HUES48 (cell line): ENCODE data around the gene CXCR5.

Experiments used
- H3K27ac ChIP-seq: one replicate; pipeline ENCODE4 v1.7.0; 2013; ENCODE audit warnings: low read depth, low read length, inconsistent platforms
- H3K27me3 ChIP-seq: 2 replicates; pipeline ENCODE4 v1.6.1; 2013; ENCODE audit warnings: mild to moderate bottlenecking, low read length; ENCODE audit not compliant: control insufficient read depth, insufficient read depth
- H3K36me3 ChIP-seq: 2 replicates; pipeline ENCODE4 v1.6.1; 2013; ENCODE audit warnings: low read length; ENCODE audit not compliant: control insufficient read depth, insufficient read depth
- H3K4me1 ChIP-seq: 2 replicates; pipeline ENCODE4 v1.6.1; 2013; ENCODE audit warnings: mild to moderate bottlenecking, low read length; ENCODE audit not compliant: control insufficient read depth, insufficient read depth
- H3K4me3 ChIP-seq: 2 replicates; pipeline ENCODE4 v1.5.1; 2013; ENCODE audit warnings: mild to moderate bottlenecking, low read depth, low read length
- H3K9ac ChIP-seq: 2 replicates; pipeline ENCODE4 v1.6.1; 2013; ENCODE audit warnings: mild to moderate bottlenecking, low read depth, low read length, moderate library complexity
- H3K9me3 ChIP-seq: 2 replicates; pipeline ENCODE4 v1.6.1; 2013; ENCODE audit warnings: low read length; ENCODE audit not compliant: control insufficient read depth, insufficient read depth

Gene CXCR5

GRCh38 chr11:118923721-118924587 lies 40.3 kb downstream of the CXCR5 start:
- Histone ChIP-seq H3K27ac (no peak overlapping the region), H3K4me1 (peaks cover 71% of the 10 kb centered on the region), H3K27me3 (peaks cover 11% of the 10 kb centered on the region), H3K4me3 (peak overlapping the region; percentile 79), H3K9ac (no peak overlapping the region), H3K9me3 (no peaks in the 10 kb centered on the region), H3K36me3 (no peaks in the 10 kb centered on the region)

DNA sequence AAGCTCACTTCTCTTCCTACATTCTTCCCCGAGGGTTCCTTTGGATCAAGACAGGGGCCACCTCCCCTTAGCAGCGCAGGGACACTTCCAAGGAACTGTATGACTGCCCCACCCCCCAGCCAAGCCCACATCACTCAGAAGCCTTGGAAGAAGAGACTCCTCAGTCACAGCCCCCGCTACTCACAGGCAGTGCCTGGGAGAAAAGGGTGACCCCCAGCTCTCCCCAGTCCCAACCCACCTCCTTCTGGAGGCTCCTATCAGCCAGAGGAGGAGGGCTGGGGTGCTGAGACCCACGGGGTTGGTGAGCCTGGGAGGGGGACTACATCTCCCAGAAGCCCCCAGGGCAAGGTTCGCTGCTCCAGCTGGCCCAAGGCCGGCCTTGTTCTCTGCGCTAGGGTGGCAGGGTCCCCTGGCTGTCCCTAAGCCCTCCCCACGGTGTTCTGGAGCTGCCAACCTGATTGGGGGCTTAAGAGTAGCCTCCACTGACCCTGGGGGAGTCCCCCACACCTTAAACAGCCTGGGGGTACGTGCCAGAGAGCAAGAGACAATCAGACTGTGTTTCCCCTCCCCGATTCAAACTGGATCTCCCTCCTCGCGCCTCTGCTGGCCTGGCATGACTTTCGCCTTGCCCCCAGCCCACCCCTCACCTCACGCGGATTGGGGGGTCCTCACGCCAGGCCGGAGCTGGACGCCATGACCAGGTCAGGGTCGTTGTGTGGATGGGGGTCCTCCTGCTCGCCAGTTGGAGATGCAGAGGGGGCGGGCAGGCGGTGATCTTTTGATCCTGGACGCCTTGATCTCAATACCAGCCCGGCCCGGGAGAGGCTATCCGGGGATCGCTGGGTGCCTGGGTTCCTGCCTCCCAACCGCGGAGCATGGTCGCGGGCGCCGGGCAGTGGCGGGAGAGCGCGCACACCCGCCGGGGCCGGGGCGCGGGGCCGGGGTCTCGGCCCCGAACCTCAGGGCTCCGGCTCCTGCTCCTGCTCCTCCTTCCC lies 41.2 kb downstream of the CXCR5 start:
- Histone ChIP-seq H3K9ac (no peak overlapping the region), H3K4me3 (peak overlapping the region; percentile 79), H3K27me3 (peaks cover 11% of the 10 kb centered on the region), H3K9me3 (no peaks in the 10 kb centered on the region), H3K4me1 (peaks cover 62% of the 10 kb centered on the region), H3K36me3 (no peaks in the 10 kb centered on the region), H3K27ac (peak overlapping the region; percentile 2)

GRCh38 chr11:118927554-118928100 lies 43.9 kb downstream of the CXCR5 start:
- Histone ChIP-seq H3K9ac (no peak overlapping the region), H3K4me3 (peak overlapping the region; percentile 81), H3K4me1 (peaks cover 44% of the 10 kb centered on the region)

GRCh38 chr11:118928101-118928869 lies 44.6 kb downstream of the CXCR5 start:
- no peaks in the 10 kb centered on the region for H3K9me3 ChIP-seq
- no peak overlapping the region for H3K9ac ChIP-seq
- peaks cover 38% of the 10 kb centered on the region for H3K4me1 ChIP-seq
- no peaks in the 10 kb centered on the region for H3K36me3 ChIP-seq
- peak overlapping the region; percentile 81 for H3K4me3 ChIP-seq
- peaks cover 24% of the 10 kb centered on the region for H3K27me3 ChIP-seq
- peak overlapping the region; percentile 88 for H3K27ac ChIP-seq

More at GRCh38 chr11:118927554-118928100, 43.9 kb downstream of the CXCR5 start:
- Histone ChIP-seq H3K27me3 (peaks cover 24% of the 10 kb centered on the region), H3K27ac (peak overlapping the region; percentile 16), H3K36me3 (no peaks in the 10 kb centered on the region), H3K9me3 (no peaks in the 10 kb centered on the region)

GRCh38 chr11:118928870-118929500 lies 45.3 kb downstream of the CXCR5 start:
- Histone ChIP-seq H3K27me3 (peaks cover 24% of the 10 kb centered on the region), H3K27ac (peak overlapping the region; percentile 88), H3K4me1 (peaks cover 31% of the 10 kb centered on the region), H3K4me3 (peak overlapping the region; percentile 81), H3K9me3 (no peaks in the 10 kb centered on the region), H3K9ac (no peak overlapping the region), H3K36me3 (no peaks in the 10 kb centered on the region)

- peak overlapping the region; percentile 88 for H3K27ac ChIP-seq
- H3K4me1 ChIP-seq, result peaks cover 24% of the 10 kb centered on the region
- no peaks in the 10 kb centered on the region for H3K36me3 ChIP-seq
- H3K9ac ChIP-seq, result 0 out of 2 replicates have a peak overlapping the region, but pooled peaks have one; percentile 34
- H3K9me3 ChIP-seq, result no peaks in the 10 kb centered on the region
- H3K27me3 ChIP-seq, result peaks cover 24% of the 10 kb centered on the region
- peak overlapping the region; percentile 77 for H3K4me3 ChIP-seq
These were observed 45.9 kb downstream of the CXCR5 start for GRCh38 chr11:118929501-118930093.

GRCh38 chr11:118930094-118930712 lies 46.5 kb downstream of the CXCR5 start:
- H3K9me3 ChIP-seq, result no peaks in the 10 kb centered on the region
- H3K27ac ChIP-seq, result peak overlapping the region; percentile 88
- H3K27me3 ChIP-seq, result peaks cover 24% of the 10 kb centered on the region
- peak overlapping the region; percentile 77 for H3K4me3 ChIP-seq
- H3K9ac ChIP-seq, result 0 out of 2 replicates have a peak overlapping the region, but pooled peaks have one; percentile 34
- no peaks in the 10 kb centered on the region for H3K36me3 ChIP-seq
- H3K4me1 ChIP-seq, result peaks cover 23% of the 10 kb centered on the region

- Histone ChIP-seq H3K27ac (no peak overlapping the region), H3K9ac (no peak overlapping the region), H3K36me3 (no peaks in the 10 kb centered on the region), H3K9me3 (no peaks in the 10 kb centered on the region), H3K27me3 (peaks cover 24% of the 10 kb centered on the region), H3K4me3 (no peak overlapping the region), H3K4me1 (peaks cover 18% of the 10 kb centered on the region)
These were observed 47.9 kb downstream of the CXCR5 start for GRCh38 chr11:118931571-118931970.

- Histone ChIP-seq H3K4me3 (no peak overlapping the region), H3K9ac (no peak overlapping the region), H3K27ac (no peak overlapping the region), H3K4me1 (peaks cover 7% of the 10 kb centered on the region), H3K27me3 (peaks cover 14% of the 10 kb centered on the region), H3K36me3 (no peaks in the 10 kb centered on the region), H3K9me3 (no peaks in the 10 kb centered on the region)
These were observed 49.8 kb downstream of the CXCR5 start for GRCh38 chr11:118933486-118933885.
